GM12892 (cell line): ENCODE results near the gene CDK16.

Experiments used
- POLR2A ChIP-seq: IDR thresholded peaks from 2 replicates; pipeline ENCODE4 v1.6.1; 2011; ENCODE audit warnings: low read depth, low read length, control low read depth
- POLR2AphosphoS5 ChIP-seq: IDR thresholded peaks from 2 replicates; pipeline ENCODE4 v1.6.1; 2011; ENCODE audit warnings: low read depth, low read length, control low read depth
- TAF1 ChIP-seq: IDR thresholded peaks from 2 replicates; pipeline ENCODE4 v1.6.1; 2011; ENCODE audit warnings: low read depth, mild to moderate bottlenecking, control low read depth, low read length, borderline replicate concordance

GRCh38 chrX:47278691-47279090, 60.2 kb downstream of the CDK16 start:
- TF ChIP-seq POLR2A (no peak), POLR2AphosphoS5 (no peak), TAF1 (no peak)
